ACC112 (cell line): ENCODE results near the gene PRSS33.
A peak's percentile ranks its signal among the peaks of the same experiment; 100 is the strongest.

Source experiments
- H2AFZ ChIP-seq: fragments of 200-600 bp; sonication (generic); one replicate; pipeline ENCODE4 v1.6.0; 2017; ENCODE audit warnings: antibody characterized with exemption, low read length; ENCODE audit not compliant: unreplicated experiment
- H3K27ac ChIP-seq: fragments of 200-600 bp; sonication (generic); 2 replicates; pipeline ENCODE4 v1.5.1; 2014; ENCODE audit warnings: low read depth, mild to moderate bottlenecking, antibody characterized with exemption, low read length, moderate library complexity
- H3K27me3 ChIP-seq: fragments of 200-600 bp; sonication (generic); 2 replicates; pipeline ENCODE4 v1.6.1; 2014; ENCODE audit warnings: mild to moderate bottlenecking, antibody characterized with exemption, low read length, moderate library complexity, mixed read lengths; ENCODE audit not compliant: insufficient read depth
- H3K36me3 ChIP-seq: fragments of 200-600 bp; sonication (generic); 2 replicates; pipeline ENCODE4 v1.6.1; 2016; ENCODE audit warnings: mild to moderate bottlenecking, antibody characterized with exemption, low read length, moderate library complexity, mixed read lengths; ENCODE audit not compliant: insufficient read depth
- H3K4me1 ChIP-seq: fragments of 200-600 bp; sonication (generic); one replicate; pipeline ENCODE4 v1.6.1; 2016; ENCODE audit warnings: low read length, mixed read lengths; ENCODE audit not compliant: insufficient read depth, unreplicated experiment, control insufficient read depth
- H3K4me3 ChIP-seq: fragments of 200-600 bp; sonication (generic); 2 replicates; pipeline ENCODE4 v1.5.1; 2014; ENCODE audit warnings: mild to moderate bottlenecking, low read depth, low read length
- H3K79me2 ChIP-seq: fragments of 200-600 bp; sonication (generic); one replicate; pipeline ENCODE4 v1.6.0; 2016; ENCODE audit warnings: low read length; ENCODE audit not compliant: control insufficient read depth, unreplicated experiment, insufficient read depth

The PRSS33 gene

GRCh38 chr16:2768403-2769089, 18.8 kb downstream of the PRSS33 start:
- H3K4me1 ChIP-seq, result peaks cover 63% of the 10 kb centered on the region
- no peaks in the 10 kb centered on the region for H3K27me3 ChIP-seq
- H3K4me3 ChIP-seq, result 0 out of 2 replicates have a peak overlapping the region, but pooled peaks have one; percentile 12
- no peak overlapping the region for H2AFZ ChIP-seq
- H3K36me3 ChIP-seq, result peaks cover 56% of the 10 kb centered on the region
- peaks cover 60% of the 10 kb centered on the region for H3K79me2 ChIP-seq
- H3K27ac ChIP-seq, result peak overlapping the region; percentile 87

GRCh38 chr16:2767891-2768290, 19.5 kb downstream of the PRSS33 start:
- Histone ChIP-seq H3K27ac (peak overlapping the region; percentile 87), H3K36me3 (peaks cover 59% of the 10 kb centered on the region), H3K4me3 (no peak overlapping the region), H3K27me3 (no peaks in the 10 kb centered on the region), H2AFZ (no peak overlapping the region), H3K4me1 (peaks cover 57% of the 10 kb centered on the region), H3K79me2 (peaks cover 61% of the 10 kb centered on the region)

DNA sequence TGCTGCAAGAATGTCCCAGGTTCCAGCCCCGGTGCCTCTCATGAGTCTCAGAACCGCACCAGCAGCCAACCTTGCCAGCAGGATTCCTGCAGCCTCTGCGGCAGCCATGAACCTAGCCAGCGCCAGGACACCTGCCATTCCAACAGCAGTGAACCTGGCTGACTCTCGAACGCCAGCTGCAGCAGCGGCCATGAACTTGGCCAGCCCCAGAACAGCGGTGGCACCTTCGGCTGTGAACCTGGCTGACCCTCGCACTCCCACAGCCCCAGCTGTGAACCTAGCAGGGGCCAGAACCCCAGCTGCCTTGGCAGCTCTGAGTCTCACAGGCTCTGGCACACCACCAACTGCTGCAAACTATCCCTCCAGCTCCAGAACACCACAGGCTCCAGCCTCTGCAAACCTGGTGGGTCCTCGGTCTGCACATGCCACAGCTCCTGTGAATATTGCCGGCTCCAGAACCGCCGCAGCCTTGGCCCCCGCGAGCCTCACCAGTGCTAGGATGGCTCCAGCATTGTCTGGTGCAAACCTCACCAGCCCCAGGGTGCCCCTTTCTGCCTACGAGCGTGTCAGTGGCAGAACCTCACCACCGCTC, 20.1 kb downstream of the PRSS33 start:
- Histone ChIP-seq H3K27ac (no peak overlapping the region), H3K79me2 (peaks cover 67% of the 10 kb centered on the region), H3K4me3 (no peak overlapping the region), H3K4me1 (peaks cover 53% of the 10 kb centered on the region), H3K36me3 (peaks cover 65% of the 10 kb centered on the region), H2AFZ (no peak overlapping the region), H3K27me3 (no peaks in the 10 kb centered on the region)

DNA sequence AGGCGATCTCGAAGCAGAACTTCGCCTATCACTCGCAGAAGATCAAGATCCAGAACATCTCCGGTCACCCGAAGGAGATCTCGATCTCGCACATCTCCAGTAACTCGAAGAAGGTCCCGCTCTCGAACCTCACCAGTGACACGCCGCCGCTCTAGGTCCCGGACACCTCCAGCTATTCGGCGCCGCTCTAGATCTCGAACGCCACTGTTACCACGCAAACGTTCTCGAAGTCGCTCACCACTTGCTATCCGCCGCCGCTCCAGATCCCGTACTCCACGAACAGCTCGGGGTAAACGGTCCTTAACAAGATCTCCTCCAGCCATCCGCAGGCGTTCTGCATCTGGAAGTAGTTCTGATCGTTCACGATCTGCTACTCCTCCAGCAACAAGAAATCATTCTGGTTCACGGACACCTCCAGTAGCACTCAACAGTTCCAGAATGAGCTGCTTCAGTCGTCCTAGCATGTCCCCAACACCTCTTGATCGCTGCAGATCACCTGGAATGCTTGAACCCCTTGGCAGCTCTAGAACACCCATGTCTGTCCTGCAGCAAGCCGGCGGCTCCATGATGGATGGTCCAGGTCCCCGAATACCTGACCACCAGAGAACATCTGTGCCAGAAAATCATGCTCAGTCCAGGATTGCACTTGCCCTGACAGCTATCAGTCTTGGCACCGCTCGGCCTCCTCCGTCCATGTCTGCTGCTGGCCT, 20.8 kb downstream of the PRSS33 start:
- peaks cover 71% of the 10 kb centered on the region for H3K79me2 ChIP-seq
- no peak overlapping the region for H3K27ac ChIP-seq
- peaks cover 72% of the 10 kb centered on the region for H3K36me3 ChIP-seq
- no peak overlapping the region for H2AFZ ChIP-seq
- no peaks in the 10 kb centered on the region for H3K27me3 ChIP-seq
- H3K4me1 ChIP-seq, result peaks cover 50% of the 10 kb centered on the region
- no peak overlapping the region for H3K4me3 ChIP-seq

DNA sequence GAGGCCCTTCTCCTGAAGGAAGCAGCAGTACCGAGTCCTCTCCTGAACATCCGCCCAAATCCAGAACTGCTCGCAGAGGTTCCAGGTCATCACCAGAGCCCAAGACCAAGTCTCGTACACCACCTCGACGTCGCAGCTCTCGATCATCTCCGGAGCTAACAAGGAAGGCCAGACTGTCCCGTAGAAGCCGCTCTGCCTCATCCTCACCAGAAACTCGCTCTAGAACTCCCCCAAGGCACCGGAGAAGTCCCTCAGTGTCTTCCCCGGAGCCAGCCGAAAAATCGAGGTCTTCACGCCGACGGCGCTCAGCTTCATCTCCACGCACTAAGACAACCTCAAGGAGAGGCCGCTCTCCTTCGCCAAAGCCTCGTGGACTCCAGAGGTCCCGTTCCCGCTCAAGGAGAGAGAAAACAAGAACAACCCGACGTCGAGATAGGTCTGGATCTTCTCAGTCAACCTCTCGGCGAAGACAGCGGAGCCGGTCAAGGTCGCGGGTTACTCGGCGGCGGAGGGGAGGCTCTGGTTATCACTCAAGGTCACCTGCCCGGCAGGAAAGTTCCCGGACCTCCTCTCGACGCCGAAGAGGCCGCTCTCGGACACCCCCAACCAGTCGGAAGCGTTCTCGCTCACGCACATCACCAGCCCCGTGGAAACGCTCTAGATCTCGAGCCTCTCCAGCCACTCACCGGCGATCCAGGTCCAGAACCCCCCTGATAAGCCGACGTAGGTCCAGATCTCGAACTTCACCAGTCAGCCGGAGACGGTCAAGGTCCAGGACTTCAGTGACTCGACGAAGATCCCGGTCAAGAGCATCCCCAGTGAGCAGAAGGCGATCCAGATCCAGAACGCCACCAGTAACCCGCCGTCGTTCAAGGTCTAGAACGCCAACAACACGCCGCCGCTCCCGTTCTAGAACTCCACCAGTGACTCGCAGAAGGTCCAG, 21.6 kb downstream of the PRSS33 start:
- peaks cover 71% of the 10 kb centered on the region for H3K79me2 ChIP-seq
- no peak overlapping the region for H2AFZ ChIP-seq
- peaks cover 79% of the 10 kb centered on the region for H3K36me3 ChIP-seq
- no peak overlapping the region for H3K4me3 ChIP-seq
- H3K4me1 ChIP-seq, result peaks cover 43% of the 10 kb centered on the region
- no peaks in the 10 kb centered on the region for H3K27me3 ChIP-seq
- H3K27ac ChIP-seq, result no peak overlapping the region

- Histone ChIP-seq H2AFZ (no peak overlapping the region), H3K4me1 (peaks cover 32% of the 10 kb centered on the region), H3K4me3 (no peak overlapping the region), H3K79me2 (peaks cover 77% of the 10 kb centered on the region), H3K36me3 (peaks cover 81% of the 10 kb centered on the region), H3K27me3 (no peaks in the 10 kb centered on the region), H3K27ac (no peak overlapping the region)
Measured at GRCh38 chr16:2764718-2765117, 22.6 kb downstream of the PRSS33 start.

- no peaks in the 10 kb centered on the region for H3K27me3 ChIP-seq
- peaks cover 17% of the 10 kb centered on the region for H3K4me1 ChIP-seq
- H2AFZ ChIP-seq, result no peak overlapping the region
- no peak overlapping the region for H3K4me3 ChIP-seq
- peaks cover 86% of the 10 kb centered on the region for H3K36me3 ChIP-seq
- H3K79me2 ChIP-seq, result peaks cover 93% of the 10 kb centered on the region
- no peak overlapping the region for H3K27ac ChIP-seq
Measured at GRCh38 chr16:2763173-2763572, 24.2 kb downstream of the PRSS33 start.

- H3K27ac ChIP-seq, result no peak overlapping the region
- peaks cover 94% of the 10 kb centered on the region for H3K79me2 ChIP-seq
- no peak overlapping the region for H3K4me3 ChIP-seq
- peaks cover 90% of the 10 kb centered on the region for H3K36me3 ChIP-seq
- H3K4me1 ChIP-seq, result peaks cover 12% of the 10 kb centered on the region
- H3K27me3 ChIP-seq, result no peaks in the 10 kb centered on the region
- H2AFZ ChIP-seq, result no peak overlapping the region
Measured at GRCh38 chr16:2762711-2763110, 24.6 kb downstream of the PRSS33 start.

DNA sequence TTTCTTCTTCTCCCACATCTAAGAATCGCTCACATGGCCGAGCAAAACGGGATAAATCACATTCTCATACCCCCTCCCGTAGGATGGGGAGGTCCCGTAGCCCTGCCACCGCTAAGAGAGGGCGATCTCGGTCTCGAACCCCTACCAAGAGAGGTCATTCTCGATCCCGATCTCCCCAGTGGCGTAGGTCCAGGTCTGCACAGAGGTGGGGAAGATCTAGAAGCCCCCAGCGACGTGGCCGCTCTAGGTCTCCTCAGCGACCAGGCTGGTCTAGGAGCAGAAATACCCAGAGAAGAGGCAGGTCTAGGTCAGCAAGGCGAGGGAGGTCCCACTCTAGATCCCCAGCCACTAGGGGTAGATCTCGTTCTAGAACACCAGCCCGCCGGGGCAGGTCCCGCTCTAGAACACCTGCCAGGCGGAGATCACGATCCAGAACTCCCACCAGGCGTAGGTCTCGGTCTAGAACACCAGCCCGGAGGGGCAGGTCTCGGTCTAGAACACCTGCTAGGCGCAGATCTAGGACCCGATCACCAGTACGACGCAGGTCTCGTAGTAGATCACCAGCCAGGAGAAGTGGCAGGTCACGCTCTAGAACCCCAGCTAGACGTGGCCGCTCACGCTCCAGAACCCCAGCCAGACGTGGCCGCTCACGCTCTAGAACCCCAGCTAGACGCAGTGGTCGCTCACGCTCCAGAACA, 25.3 kb downstream of the PRSS33 start:
- Histone ChIP-seq H3K27me3 (no peaks in the 10 kb centered on the region), H3K79me2 (peaks cover 98% of the 10 kb centered on the region), H3K36me3 (peaks cover 95% of the 10 kb centered on the region), H2AFZ (no peak overlapping the region), H3K4me3 (no peak overlapping the region), H3K4me1 (peaks cover 6% of the 10 kb centered on the region), H3K27ac (no peak overlapping the region)

GRCh38 chr16:2761472-2761871, 25.9 kb downstream of the PRSS33 start:
- no peak overlapping the region for H2AFZ ChIP-seq
- H3K4me1 ChIP-seq, result no peaks in the 10 kb centered on the region
- H3K4me3 ChIP-seq, result no peak overlapping the region
- no peak overlapping the region for H3K27ac ChIP-seq
- H3K36me3 ChIP-seq, result peaks cover 94% of the 10 kb centered on the region
- no peaks in the 10 kb centered on the region for H3K27me3 ChIP-seq
- peaks cover 99% of the 10 kb centered on the region for H3K79me2 ChIP-seq
